Activated CD4-positive, CD25-positive, alpha-beta regulatory T cell treated with anti-CD3 and anti-CD28 coated beads, Interleukin-2, amount 50 U/mL, for 72 hours (primary cell): ENCODE results near the gene LRPAP1.
"Not testable (repeated sequence)": the region's sequence is repeated elsewhere in the genome, so short reads cannot be mapped to it uniquely, and the experiment has no call there.

Source experiments
- DNase-seq: peaks from one replicate; pipeline ENCODE4 v3.0.0; 2021

LRPAP1 gene

DNA sequence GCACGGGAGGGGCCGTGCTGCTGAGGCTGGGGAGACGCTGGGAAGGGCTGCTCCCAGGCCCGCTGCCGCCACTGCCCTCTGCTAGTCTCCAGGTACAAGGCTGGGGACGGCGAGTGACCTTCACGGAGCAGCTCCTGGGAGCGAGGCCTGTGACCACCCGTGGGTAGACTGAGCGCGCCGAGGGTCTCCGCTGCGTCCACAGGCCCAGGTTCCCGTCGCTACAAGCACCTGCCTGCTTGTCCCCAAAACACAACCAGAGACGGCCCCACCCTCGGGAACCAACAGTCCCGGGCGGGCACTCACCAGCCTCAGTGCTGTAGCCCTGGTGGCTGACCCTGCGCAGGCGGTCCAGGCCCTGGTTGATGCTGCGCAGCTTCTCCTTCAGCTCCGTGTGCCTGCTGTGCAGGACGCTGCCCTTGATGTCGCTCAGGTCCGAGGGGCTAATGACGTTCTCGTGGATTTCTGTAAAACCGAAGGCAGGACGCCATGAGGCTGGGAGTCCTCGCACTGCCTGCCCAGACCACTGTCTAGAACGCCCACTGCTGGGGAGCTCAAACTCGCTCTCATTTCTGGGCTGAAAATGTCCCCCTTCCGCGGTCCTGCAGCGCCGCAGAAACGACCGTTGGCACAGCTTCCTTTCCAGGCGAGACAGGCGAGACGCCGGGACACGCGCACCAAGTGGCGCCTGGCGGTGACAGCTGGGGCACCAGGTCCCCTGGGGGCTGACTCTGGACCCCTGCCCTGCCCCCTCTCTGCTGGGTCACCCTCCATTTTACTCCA is 14.3 kb downstream of the LRPAP1 start:
- no peak for DNase-seq

GRCh38 chr4:3516836-3517730 is 15.1 kb downstream of the LRPAP1 start:
- no peak for DNase-seq

- no peak for DNase-seq
These were observed 16.0 kb downstream of the LRPAP1 start for GRCh38 chr4:3516061-3516835.

DNA sequence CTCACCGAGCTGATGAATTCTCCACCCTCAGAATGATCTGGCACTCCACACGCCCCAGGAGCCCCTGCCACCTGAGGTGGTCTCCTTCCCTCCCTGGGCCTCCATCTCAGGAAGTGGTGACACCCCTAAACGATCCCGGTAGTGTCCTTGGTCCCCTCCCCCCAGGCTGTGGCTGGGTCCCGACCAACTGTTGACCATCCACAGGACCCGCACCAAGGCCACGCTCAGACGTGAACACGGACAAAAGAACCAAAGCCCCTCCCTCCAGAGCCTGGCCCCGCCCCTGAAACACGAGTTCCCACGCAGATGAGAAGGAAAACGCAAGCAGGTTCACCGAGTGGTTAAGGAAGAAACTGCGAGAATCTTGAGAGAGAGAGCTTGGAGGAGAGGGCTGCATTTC is 16.6 kb downstream of the LRPAP1 start:
- DNase-seq, result no peak

DNA sequence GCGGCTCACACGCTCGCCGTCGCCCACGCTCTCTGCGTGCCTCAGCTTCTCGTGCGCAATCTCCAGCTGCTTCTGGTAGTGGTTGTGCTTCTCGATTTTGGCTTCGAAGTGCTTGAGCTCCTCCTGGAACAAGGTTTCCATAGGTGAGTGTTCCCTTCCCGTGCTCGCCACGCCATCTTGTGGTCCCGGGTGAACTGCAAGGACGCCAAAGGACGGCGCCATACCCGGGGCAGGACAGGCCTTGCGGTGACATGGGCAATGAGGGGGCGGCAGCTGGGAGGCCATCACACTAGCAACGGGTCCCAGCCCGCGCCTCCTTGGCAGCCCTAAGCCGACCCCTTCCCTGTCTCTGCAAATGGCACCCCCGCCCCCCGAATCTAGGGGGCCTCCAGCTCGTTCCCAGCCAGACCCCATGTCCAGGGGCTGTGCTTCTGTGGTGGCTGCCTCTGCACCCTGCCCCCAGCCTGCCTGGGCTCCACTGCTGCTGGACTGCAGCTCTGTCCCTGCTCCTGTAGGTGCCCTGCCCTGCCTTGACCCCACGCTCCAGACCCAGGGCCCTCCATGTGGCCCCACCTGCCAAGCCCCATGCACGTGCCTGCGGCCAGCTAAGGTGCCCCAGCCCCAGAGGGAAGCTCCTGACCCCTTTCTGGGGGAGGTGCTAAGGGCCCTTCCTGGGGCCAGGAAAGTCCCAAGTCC is 17.3 kb downstream of the LRPAP1 start:
- no peak for DNase-seq

DNA sequence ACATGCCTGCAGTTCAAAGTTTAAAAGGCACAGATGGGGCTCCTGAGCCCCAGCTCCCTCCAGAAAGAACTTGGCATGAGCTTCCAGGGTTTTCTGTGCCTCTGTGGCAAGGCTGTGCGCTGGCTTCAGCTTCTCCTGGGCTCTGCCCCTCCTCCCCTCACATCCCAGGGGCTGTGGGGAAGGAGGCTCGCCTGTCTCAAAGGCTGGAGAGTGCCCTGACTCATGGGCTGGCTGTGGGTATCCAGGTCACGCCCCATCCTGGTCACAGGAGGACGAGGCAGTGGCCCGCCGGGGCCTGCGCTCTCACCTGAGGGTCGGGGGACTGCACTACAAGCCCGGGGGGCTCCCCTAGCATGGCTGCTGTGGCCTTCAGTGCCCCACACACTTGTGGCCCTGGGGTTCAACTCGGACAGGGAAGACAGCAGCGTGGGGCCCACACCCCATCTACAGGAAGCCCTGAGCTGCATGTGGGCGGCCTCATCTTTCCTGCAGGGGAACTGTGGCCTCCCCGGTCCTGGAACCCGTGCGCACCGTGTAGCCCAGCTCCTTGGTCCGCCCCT is 17.9 kb downstream of the LRPAP1 start:
- DNase-seq, result no peak

- no peak for DNase-seq
These were observed 18.4 kb downstream of the LRPAP1 start for GRCh38 chr4:3513807-3514206.

DNA sequence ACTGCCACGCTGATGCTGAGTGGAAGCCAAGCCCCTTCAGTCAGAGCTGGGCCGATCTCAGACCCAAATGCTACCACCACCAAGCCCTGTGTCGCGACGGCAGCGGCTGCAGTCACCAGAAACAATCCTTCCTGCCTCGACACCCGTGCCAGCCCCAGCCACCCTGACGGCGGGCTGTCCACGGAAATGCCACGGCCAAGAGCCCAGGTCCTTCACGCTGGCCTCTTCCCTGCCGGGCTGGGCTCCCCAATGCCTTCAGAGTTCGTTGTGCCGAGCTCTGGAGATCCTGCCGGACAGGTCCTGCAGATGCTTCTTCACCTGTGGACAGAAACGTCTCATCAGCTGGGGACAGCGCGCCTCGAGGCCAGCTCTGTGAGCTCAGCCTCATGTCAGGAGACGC is 19.5 kb downstream of the LRPAP1 start:
- no peak for DNase-seq

DNA sequence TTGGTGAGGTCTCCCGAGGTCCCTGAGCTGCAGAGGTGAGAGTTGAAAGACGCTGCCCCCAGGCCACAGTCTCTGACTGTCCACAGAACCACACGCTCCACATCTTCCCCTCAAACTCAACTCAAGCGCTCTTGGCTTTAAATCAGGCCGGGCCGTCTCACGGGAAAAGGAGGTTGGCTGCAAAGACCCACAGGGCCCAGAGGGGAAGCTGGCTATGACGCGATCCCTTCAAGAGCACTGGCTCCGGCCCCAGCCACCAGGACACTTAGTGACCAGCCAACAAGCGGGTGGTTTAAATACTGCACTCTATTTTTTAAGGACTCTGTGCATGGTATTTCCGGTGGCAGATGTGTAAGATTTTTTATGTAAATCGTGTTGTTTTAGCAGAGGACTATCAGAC is 19.9 kb downstream of the LRPAP1 start:
- no peak for DNase-seq

- not testable (repeated sequence) for DNase-seq
These were observed 20.6 kb downstream of the LRPAP1 start for GRCh38 chr4:3511601-3512000.

- no peak for DNase-seq
These were observed 21.0 kb downstream of the LRPAP1 start for GRCh38 chr4:3511187-3511586.

GRCh38 chr4:3510481-3510880 is 21.7 kb downstream of the LRPAP1 start:
- DNase-seq, result no peak

GRCh38 chr4:3508542-3508941 is 23.7 kb downstream of the LRPAP1 start:
- DNase-seq, result no peak

- no peak for DNase-seq
These were observed 27.0 kb downstream of the LRPAP1 start for GRCh38 chr4:3505231-3505630.

DNA sequence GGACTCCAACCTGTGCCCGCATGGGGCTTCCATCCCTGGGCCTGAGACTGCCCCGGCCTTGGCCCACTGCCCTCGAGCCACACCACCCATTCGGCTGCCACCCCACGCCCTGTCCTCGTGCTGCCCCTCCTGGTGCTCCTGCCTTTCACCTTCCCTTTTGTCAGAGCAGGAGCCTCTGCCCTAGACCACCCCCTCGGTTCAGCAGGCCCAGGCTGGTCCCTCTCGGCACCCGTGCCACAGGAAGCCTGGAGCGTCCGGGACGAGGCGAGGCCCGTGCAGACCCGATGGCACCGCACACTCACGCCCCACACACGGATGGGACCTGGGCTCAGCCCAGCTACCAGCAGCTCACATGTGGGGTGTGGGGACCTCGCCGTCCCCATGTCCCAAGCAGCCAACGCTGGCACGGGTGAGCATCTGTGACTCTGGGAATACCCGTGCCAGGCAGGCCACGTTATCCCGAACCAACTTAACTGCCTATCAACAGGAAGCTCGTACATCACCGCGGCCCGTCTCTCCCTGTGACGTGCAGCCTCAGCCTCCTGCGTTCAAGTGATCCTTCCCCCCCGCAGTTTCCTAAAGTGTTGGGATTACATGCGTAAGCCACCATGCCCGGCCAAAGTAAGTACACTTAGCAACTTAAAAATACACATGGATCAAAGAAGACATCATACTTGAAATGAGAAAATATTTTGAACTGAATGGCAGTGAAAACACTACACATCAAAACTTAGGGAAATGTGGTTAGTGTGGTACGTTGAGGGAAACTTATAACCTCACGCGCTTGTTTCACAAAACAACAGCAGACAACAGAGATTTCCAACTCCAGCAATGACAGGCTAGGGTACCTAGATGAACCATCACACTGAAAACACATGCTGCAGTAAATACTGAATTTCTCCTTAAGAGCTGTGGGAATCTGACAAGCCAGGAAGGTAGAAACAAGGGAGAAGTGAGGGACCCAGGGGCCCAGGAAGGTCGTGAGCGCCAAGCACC is 29.0 kb downstream of the LRPAP1 start:
- no peak for DNase-seq

DNA sequence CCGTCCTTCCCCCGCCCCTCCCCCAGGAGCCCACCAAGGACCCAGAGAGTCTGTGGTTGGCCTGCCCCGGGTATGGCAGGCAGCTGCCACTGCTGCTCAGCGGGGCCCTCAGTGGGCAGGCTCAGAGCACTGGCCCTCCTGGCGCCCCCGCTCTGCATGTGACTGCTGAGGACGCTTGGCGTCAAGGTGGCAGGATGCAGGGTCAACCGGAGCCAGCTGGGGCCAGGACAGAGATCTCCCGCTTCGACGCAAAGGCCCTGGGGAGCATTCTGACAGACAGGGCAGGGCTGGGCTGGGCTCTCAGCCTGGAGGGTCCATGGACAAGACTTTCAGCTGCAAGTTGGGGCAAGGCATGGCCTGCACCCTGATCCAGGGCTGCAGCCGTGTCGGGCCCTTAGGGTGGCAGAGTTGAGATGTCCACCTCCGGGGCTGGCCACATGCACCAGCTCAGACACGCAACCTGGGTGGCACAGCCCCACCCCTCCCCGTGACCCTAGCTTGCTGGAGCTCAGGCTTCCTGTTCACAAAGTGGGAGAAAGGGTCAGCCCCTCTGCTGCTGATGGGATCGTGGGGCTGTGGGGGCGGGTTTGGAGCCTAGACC is 30.3 kb downstream of the LRPAP1 start:
- no peak for DNase-seq

DNA sequence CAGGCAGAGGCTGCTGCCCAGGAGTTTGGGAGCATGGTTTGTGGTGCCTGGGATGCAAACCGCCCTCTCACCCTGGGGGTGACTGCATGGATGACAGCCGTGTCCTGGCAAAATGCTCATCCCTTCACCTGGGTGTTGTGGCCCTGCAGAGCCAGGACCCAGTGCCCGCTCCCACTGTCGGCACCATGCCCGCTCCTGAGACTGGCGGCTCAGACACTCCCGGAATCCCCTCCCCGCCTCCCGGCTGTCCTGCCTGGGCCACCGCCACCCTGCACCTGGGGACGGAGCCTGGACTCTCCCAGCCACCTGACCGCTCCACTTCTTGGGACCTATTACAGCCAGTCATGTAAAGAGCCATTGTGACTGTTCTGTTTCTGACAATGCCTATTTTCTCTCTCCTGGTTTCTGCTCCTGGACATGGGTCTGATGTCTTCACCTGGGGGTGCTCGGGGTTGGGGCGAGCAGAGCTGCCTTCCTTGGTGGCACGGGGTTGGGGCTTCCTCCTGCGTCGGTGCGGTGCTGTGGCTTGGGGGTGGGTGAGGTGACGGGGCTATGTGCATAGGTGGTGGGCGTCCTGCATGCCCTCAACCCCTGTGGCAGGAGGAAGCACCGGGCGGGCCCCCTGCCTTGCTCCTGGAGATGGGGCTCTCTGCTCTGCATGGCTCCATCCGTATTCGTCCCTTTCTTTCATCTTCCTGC is 30.9 kb downstream of the LRPAP1 start:
- no peak for DNase-seq

- DNase-seq, result no peak
These were observed 31.6 kb downstream of the LRPAP1 start for GRCh38 chr4:3500634-3501101.

GRCh38 chr4:3500111-3500510 is 32.1 kb downstream of the LRPAP1 start:
- no peak for DNase-seq

- DNase-seq, result no peak
These were observed 32.5 kb downstream of the LRPAP1 start for GRCh38 chr4:3499710-3500109.
